Left kidney (tissue), 8 donors: ENCODE data around the gene AGFG2. TPM values are rescaled to one million over a fixed set of nuclear protein-coding genes. Genes with fewer than 3 reads are reported as not detected.
"Not testable (repeated sequence)": the region's sequence is repeated elsewhere in the genome, so short reads cannot be mapped to it uniquely, and the experiment has no call there.

Source experiments
- DNase-seq: peaks from one replicate; pipeline ENCODE4 v3.0.0-alpha.2; 2013
- long read RNA-seq, 8 donors: transcript quantifications; one replicate each; lab custom pipeline, GENCODE V29; 2026
- polyA plus RNA-seq: library from polyadenylated mRNA; unstranded; fragments of 120-200 nt; gene quantifications from one replicate; pipeline ENCODE4 v1.2.1, GENCODE V29; 2013; ENCODE audit not compliant: insufficient read length

The AGFG2 gene, protein sequence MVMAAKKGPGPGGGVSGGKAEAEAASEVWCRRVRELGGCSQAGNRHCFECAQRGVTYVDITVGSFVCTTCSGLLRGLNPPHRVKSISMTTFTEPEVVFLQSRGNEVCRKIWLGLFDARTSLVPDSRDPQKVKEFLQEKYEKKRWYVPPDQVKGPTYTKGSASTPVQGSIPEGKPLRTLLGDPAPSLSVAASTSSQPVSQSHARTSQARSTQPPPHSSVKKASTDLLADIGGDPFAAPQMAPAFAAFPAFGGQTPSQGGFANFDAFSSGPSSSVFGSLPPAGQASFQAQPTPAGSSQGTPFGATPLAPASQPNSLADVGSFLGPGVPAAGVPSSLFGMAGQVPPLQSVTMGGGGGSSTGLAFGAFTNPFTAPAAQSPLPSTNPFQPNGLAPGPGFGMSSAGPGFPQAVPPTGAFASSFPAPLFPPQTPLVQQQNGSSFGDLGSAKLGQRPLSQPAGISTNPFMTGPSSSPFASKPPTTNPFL
- polyA plus RNA-seq: 10.0 TPM
- long read RNA-seq, donor 1, full-length matches to known transcripts: 1 of 1 reads
- long read RNA-seq, donor 1, partial matches to known transcripts: 0 of 1 reads
- long read RNA-seq, donor 1, other reads (novel, unspliced or antisense): 0 of 1 reads
- long read RNA-seq, donor 2: 0 reads
- long read RNA-seq, donor 3: 0 reads
- long read RNA-seq, donor 4: 0 reads
- long read RNA-seq, donor 5, full-length matches to known transcripts: 1 of 1 reads
- long read RNA-seq, donor 5, partial matches to known transcripts: 0 of 1 reads
- long read RNA-seq, donor 5, other reads (novel, unspliced or antisense): 0 of 1 reads
- long read RNA-seq, donor 6: 0 reads
- long read RNA-seq, donor 7, full-length matches to known transcripts: 1 of 1 reads
- long read RNA-seq, donor 7, partial matches to known transcripts: 0 of 1 reads
- long read RNA-seq, donor 7, other reads (novel, unspliced or antisense): 0 of 1 reads
- long read RNA-seq, donor 8: 0 reads

GRCh38 chr7:100538654-100539435 is at the start of gene AGFG2:
Gene AGFG2, plus strand, starts transcription at chr7:100539203. Its CDS starts 144 bp downstream, at chr7:100539347.
- peak; percentile 100 for DNase-seq

- peak; percentile 97 for DNase-seq
Observed at GRCh38 chr7:100489824-100490223, 49.2 kb upstream of the AGFG2 start.

DNA sequence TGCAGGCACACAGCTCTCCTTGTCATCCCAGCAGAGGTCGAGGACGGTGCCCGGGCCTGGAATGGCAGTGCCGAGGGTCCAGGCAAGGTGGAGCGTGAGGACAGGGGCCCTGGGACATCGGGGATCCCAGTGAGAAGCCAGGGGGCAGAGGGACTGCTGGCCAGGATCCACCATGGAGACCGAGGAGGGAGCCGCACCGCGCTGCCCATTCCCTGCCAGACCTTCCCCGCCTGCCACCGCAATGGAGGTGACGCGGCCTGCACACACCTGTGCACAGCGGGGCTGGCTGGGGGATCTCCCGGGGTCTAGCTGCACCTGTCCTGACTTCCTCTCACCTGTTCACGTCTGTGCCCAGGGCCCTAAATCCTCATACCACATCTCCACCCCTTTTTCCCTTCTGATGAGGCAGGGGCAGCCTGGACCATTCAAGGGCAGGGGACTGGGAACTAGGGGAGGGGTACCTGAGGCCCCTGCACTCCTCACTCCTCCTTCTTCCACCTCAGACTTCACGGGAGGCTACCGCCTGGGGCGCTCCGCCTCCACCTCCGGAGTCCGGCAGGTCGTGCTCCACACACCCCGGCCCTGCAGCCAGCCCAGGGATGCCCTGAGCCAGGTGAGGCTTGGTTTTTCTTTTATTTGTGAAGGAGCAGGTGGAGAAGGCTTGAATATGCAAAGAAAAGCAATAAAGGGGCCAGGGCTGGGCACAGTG is 48.4 kb upstream of the AGFG2 start:
- no peak for DNase-seq

- DNase-seq: no peak
Observed at GRCh38 chr7:100491192-100491578, 47.8 kb upstream of the AGFG2 start.

DNA sequence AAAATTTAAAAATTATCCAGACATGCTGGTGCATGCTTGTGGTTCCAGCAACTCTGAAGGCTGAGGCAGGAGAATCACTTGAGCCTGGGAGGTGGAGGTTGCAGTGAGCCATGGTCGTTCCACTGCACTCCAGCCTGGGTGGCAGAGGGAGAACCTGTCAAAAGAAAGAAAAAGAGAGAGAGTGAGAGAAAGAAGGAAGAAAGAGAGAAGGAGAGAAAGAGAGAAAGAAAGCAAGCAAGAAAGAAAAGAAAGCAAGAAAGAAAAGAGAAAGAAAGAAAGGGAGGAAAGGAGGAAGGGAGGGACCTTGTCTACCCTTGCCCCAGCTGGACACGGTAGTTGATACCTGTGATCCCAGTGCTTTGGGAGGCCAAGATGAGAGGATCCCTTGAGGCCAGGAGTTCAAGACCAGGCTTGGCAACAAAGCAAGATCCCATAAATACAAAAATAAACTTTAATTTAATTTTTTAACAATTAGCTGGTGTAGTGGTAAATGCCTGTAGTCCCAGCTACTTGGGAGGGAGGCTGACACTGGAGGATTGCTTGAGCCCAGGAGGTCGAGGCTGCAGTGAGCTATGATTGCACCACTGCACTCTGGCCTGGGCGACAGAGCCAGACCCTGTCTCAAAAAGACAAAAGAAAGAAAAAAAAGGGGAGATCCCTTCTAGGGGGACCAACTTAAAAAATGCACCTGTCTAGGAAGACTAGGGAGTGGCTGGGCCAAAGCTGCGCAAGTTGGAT is 46.1 kb upstream of the AGFG2 start:
- DNase-seq: no peak

GRCh38 chr7:100493476-100494264 is 45.3 kb upstream of the AGFG2 start:
- no peak for DNase-seq

DNA sequence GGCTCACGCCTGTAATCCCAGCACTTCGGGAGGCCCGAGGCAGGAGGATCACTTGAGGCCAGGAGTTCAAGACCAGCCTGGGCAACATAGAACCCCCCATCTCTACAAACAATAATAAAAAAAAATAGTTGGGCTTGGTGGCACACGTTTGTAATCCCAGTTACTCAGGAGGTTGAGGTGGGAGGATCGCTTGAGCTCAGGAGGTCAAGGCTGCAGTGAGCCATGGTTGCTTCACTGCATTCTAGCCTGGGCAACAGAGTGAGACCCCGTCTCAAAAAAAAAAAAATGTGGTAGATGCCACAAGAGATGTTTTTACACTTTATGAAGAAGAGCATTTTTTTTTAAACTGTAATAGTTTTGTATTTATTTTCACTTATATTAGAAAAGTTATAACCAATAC is 42.5 kb upstream of the AGFG2 start:
- no peak for DNase-seq

DNA sequence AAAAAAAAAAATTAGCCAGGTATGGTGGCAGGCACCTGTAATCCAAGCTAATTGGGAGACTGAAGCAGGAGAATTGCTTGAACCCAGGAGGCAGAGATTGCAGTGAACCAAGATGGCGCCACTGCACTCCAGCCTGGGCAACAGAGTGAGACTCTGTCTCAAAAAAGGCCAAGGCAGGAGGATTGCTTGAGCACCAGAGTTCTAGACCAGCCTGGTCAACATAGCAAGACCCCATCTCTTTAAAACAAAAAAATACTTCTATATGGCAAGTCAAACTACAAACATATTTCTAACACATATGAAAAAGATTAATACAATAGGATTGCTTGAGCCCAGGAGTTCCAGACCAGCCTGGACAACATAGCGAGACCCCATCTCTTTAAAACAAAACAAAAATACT is 38.3 kb upstream of the AGFG2 start:
- DNase-seq: not testable (repeated sequence)

DNA sequence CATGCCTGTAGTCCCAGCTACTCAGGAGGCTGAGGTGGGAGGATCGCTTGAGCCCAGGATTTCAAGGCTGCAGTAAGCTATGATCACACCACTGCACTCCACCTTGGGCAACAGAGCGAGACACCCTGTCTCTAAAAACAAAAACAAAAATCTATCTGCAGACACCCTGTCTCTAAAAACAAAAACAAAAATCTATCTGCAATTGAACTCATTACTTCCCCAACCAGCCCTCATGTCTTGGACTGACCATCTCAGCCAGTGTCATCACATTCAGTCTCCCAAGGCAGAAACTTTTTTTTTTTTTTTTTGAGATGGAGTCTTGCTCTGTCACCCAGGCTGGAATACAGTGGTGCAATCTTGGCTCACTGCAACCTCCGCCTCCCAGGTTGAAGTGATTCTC is 35.0 kb upstream of the AGFG2 start:
- not testable (repeated sequence) for DNase-seq

DNA sequence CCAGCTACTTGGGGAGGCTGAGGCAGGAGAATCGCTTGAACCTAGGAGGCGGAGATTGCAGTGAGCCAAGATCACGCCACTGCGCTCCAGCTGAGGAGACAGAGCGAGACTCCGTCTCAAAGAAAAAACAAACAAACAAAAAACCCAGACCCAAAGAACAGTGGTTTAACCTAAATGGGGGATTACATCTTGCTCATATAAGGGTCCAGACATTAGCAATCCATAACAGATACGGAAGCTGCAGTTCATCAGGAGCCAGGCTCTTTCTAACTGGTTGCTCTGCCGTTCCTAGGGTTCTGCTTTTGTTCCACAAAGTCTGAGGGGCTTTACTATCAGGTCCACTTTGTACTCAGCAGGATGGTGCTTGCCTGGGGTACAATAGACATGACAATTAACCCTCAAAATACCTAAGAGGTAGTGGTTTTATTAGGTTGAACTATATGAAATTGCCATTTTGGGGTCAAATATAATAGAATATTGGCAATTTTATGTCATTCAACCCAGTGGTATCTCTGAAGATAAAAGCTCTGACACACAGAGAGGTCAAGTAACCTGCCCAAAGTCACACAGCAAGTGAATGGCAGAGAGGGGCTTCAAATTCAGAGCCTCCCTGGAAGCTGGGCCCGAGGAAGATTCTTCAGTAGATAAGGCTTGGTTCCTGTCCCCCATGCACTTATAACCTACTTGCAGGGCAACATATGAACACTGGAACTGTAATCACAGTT is 34.0 kb upstream of the AGFG2 start:
- DNase-seq: no peak

DNA sequence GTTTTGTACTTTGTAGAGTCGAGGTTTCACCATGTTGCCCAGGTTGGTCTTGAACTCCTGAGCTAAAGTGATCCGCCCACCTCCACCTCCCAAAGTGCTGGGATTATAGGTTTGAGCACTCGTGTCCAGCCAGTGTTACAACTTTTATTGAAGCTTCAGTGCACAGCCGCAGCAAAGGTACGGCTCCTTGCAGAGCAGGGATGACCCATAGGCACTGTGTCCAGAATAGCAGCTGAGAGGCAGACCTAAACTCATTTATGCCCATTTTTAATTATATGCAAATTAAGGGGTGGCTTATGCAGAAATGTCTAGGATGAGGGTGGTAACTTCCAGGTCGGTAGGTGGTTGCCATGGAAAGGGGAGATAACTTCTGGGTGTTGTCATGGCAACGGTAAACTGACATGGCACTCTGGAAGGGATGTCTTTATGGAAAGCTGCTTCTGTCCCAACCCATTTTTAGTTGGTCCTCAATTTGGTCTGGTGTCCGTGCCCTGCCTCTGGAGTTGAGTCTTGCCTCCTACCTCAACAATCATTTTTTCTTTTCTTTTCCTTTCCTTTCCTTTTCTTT is 32.6 kb upstream of the AGFG2 start:
- DNase-seq: no peak

DNA sequence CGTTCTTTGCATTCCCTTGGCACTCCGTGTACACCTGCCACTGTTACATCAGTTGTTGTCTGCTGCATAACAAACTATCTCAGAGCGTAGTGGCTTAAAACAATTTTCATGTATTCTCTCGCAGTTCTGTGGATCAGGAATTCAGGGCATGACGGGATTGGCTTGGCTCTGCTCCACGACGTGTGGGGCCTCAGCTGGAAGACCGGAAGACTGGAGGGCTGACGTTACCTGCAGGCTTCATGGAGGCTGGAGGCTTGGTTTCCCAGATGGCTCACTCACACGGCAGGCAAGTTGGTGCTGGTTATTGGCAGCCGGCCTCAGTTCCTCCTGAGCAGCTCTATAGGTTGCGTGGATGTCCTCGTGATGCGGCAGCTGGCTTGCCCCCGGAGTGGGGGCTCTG is 29.8 kb upstream of the AGFG2 start:
- DNase-seq: no peak

DNA sequence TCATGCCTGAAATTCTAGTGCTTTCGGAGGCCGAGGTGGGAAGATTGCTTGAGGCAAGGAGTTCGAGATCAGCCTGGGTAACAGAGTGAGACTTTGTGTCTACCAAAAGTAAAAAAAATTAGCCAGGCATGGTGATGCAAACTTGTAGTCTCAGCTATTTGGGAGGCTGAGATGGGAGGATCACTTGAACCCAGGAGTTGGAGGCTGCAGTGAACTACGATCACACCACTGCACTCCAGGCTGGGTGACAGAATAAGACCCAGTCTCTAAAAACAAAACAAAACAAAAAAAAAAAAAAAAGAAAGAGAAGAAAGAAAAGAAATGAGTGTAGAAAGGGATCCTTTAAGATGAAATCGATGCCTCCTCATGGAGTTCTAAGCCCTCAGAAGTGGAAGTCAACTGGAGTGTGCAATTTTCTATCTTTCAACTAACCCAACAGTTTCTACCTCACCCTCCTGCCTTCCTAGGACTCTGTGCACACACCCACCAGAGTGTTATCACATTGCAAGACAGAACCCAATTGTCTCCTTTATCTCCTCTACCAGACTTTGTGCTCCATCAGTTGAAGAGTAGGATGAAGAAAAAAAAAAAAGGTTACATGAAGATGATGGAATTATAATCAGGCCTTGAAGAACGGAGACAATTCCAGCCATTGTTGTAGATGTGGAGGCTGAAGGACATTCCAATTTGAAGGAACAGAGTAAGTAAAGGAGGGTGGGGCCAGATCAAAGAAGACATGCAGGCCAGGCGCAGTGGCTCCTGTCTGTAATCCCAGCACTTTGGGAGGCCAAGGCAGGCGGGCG is 28.4 kb upstream of the AGFG2 start:
- DNase-seq: no peak

GRCh38 chr7:100513212-100513810 is 25.7 kb upstream of the AGFG2 start:
- no peak for DNase-seq

- no peak for DNase-seq
Observed at GRCh38 chr7:100515072-100515532, 23.9 kb upstream of the AGFG2 start.

GRCh38 chr7:100516135-100516812 is 22.7 kb upstream of the AGFG2 start:
- no peak for DNase-seq

GRCh38 chr7:100517305-100517704 is 21.7 kb upstream of the AGFG2 start:
- no peak for DNase-seq
